HepG2 (cell line): ENCODE data around the gene VEZF1. TPM values are rescaled to one million over a fixed set of nuclear protein-coding genes. Genes with fewer than 3 reads are reported as not detected.

ENCODE experiments used
- CENPX ChIP-seq: sonication (generic); formaldehyde crosslinking; IDR thresholded peaks from 2 replicates; pipeline ENCODE4 v1.9.0; 2021; ENCODE audit warnings: mild to moderate bottlenecking, missing genetic modification reagents, moderate library complexity
- RBAK ChIP-seq: sonication (generic); formaldehyde crosslinking; IDR thresholded peaks from 2 replicates; pipeline ENCODE4 v1.5.1; 2020; ENCODE audit warnings: mild to moderate bottlenecking, missing genetic modification reagents
- SAP130 ChIP-seq: IDR thresholded peaks from 2 replicates; pipeline ENCODE4 v1.6.1; 2016; ENCODE audit warnings: low read depth
- STAG1 ChIP-seq: sonication (generic); formaldehyde crosslinking; IDR thresholded peaks from 2 replicates; pipeline ENCODE4 v1.4.0; 2020; ENCODE audit warnings: missing genetic modification reagents
- TSC22D2 ChIP-seq: sonication (generic); formaldehyde crosslinking; IDR thresholded peaks from 2 replicates; pipeline ENCODE4 v1.5.1; 2020; ENCODE audit warnings: missing genetic modification reagents, mild to moderate bottlenecking, borderline replicate concordance
- WIZ ChIP-seq: sonication (generic); formaldehyde crosslinking; IDR thresholded peaks from 2 replicates; pipeline ENCODE4 v1.5.1; 2020; ENCODE audit warnings: mild to moderate bottlenecking, missing genetic modification reagents
- ZNF441 ChIP-seq: sonication (generic); formaldehyde crosslinking; IDR thresholded peaks from 2 replicates; pipeline ENCODE4 v1.7.0; 2021; ENCODE audit warnings: missing genetic modification reagents, borderline replicate concordance
- ZNF451 ChIP-seq: sonication (generic); formaldehyde crosslinking; IDR thresholded peaks from 2 replicates; pipeline ENCODE4 v1.5.0; 2020; ENCODE audit warnings: mild to moderate bottlenecking, missing genetic modification reagents
- ZNF772 ChIP-seq: sonication (generic); formaldehyde crosslinking; IDR thresholded peaks from 2 replicates; pipeline ENCODE4 v1.5.0; 2020; ENCODE audit warnings: mild to moderate bottlenecking, missing genetic modification reagents
- ZNF776 ChIP-seq: sonication (generic); formaldehyde crosslinking; IDR thresholded peaks from 2 replicates; pipeline ENCODE4 v1.4.0; 2020; ENCODE audit warnings: mild to moderate bottlenecking, missing genetic modification reagents
- ZNF777 ChIP-seq: sonication (generic); formaldehyde crosslinking; IDR thresholded peaks from 2 replicates; pipeline ENCODE4 v1.4.0; 2020; ENCODE audit warnings: missing genetic modification reagents
- ZSCAN25 ChIP-seq: sonication (generic); formaldehyde crosslinking; IDR thresholded peaks from 2 replicates; pipeline ENCODE4 v1.8.0; 2022; ENCODE audit warnings: mild to moderate bottlenecking, missing genetic modification reagents
- polyA plus RNA-seq, 8 experiments: library from polyadenylated mRNA; depleted of rRNA in 3 of 8; stranded (reverse) in 7 of 8; unstranded in 1 of 8; fragments of >200 nt; fragmentation: Illumina TruSeq in 4 of 8; extraction: Trizol in 4 of 8; gene quantifications; 2 replicates each; pipeline versions ENCODE4 v1.2.1 to v1.2.3, GENCODE V29; 2011 to 2016; ENCODE audit warnings: low read depth in 4 of 8, missing spikeins in 1 of 8, mixed read lengths in 1 of 8; ENCODE audit not compliant: insufficient read depth in 1 of 8
- total RNA-seq, 5 experiments: library from RNA; depleted of rRNA; stranded (reverse); fragments of >200 nt; fragmentation: Illumina TruSeq; extraction: Trizol; gene quantifications; 2 replicates each; pipeline ENCODE4 v1.2.3, GENCODE V29; 2016; ENCODE audit warnings: low read depth in 1 of 5
- TF ChIP-seq, protein P1 (sequence below): sonication (generic); formaldehyde crosslinking; IDR thresholded peaks from 2 replicates; pipeline ENCODE4 v1.4.0; 2020; ENCODE audit warnings: low read depth, missing genetic modification reagents
- TF ChIP-seq, protein P2 (sequence below): sonication (generic); formaldehyde crosslinking; IDR thresholded peaks from 2 replicates; pipeline ENCODE4 v1.4.0; 2020; ENCODE audit warnings: mild to moderate bottlenecking, missing genetic modification reagents
- TF ChIP-seq, protein P3 (sequence below): sonication (generic); formaldehyde crosslinking; IDR thresholded peaks from 2 replicates; pipeline ENCODE4 v1.4.0; 2020; ENCODE audit warnings: missing genetic modification reagents, mild to moderate bottlenecking, borderline replicate concordance
- TF ChIP-seq, protein P4 (sequence below): sonication (generic); formaldehyde crosslinking; IDR thresholded peaks from 2 replicates; pipeline ENCODE4 v1.5.0; 2020; ENCODE audit warnings: missing genetic modification reagents, mild to moderate bottlenecking, borderline replicate concordance
- TF ChIP-seq, protein P5 (sequence below): IDR thresholded peaks from 2 replicates; pipeline ENCODE4 v1.4.0; 2020; ENCODE audit warnings: mild to moderate bottlenecking, missing genetic modification reagents

Gene VEZF1
- total and polyA plus RNA-seq, 2 of the 13 experiments (the other 11 are each of a cell fraction or from before 2014, with no cell fraction given): 45.9 to 49.7 TPM

DNA sequence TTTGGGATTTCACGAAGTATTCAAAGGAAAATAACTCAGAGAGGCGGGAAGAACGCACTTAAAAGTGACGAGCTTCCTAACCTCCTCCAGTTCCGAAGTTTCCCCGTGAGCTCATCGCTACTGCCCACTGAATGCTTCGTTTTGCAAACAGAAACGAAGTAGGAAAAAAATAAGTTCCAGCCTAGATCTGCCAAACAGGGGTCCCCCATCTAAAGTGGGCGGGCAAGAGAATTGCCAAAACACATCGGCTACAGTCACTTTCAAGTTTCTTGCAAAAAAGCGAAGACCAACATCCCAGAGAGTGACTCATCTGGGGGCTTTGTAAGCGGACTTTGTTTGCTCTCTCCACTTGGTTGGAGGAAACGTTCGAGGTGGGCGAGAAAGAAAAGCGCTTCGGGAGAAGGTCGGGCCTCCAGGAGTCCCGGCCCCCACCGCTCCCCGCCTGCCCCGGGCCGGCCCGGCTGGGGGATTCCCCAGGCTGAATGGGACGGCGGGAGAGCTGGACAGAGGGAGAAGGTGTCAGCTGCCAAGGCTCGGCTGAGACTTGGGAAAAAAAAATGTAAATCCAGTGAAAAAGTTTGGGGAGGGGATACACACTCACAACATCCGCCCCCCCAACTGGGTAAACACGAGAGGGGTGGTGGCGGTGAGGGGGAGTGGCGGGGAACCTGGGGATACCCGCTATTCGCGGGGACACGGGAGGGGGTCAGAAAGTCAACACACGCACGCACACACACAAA lies 1.0 kb downstream of the VEZF1 start (continued):
- peak; percentile 14; the same call in 1 of the 2 replicates for TF ChIP-seq ZNF772 (CRISPR knock-in tag)
- TF ChIP-seq, protein P1, sequence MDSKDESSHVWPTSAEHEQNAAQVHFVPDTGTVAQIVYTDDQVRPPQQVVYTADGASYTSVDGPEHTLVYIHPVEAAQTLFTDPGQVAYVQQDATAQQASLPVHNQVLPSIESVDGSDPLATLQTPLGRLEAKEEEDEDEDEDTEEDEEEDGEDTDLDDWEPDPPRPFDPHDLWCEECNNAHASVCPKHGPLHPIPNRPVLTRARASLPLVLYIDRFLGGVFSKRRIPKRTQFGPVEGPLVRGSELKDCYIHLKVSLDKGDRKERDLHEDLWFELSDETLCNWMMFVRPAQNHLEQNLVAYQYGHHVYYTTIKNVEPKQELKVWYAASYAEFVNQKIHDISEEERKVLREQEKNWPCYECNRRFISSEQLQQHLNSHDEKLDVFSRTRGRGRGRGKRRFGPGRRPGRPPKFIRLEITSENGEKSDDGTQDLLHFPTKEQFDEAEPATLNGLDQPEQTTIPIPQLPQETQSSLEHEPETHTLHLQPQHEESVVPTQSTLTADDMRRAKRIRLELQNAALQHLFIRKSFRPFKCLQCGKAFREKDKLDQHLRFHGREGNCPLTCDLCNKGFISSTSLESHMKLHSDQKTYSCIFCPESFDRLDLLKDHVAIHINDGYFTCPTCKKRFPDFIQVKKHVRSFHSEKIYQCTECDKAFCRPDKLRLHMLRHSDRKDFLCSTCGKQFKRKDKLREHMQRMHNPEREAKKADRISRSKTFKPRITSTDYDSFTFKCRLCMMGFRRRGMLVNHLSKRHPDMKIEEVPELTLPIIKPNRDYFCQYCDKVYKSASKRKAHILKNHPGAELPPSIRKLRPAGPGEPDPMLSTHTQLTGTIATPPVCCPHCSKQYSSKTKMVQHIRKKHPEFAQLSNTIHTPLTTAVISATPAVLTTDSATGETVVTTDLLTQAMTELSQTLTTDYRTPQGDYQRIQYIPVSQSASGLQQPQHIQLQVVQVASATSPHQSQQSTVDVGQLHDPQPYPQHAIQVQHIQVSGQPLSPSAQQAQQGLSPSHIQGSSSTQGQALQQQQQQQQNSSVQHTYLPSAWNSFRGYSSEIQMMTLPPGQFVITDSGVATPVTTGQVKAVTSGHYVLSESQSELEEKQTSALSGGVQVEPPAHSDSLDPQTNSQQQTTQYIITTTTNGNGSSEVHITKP (CRISPR knock-in tag): peak; percentile 80
- TF ChIP-seq WIZ (CRISPR knock-in tag): no peak
- TF ChIP-seq, protein P2, sequence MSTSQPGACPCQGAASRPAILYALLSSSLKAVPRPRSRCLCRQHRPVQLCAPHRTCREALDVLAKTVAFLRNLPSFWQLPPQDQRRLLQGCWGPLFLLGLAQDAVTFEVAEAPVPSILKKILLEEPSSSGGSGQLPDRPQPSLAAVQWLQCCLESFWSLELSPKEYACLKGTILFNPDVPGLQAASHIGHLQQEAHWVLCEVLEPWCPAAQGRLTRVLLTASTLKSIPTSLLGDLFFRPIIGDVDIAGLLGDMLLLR: no peak
- 0 out of 2 replicates have a peak, but pooled peaks have one; percentile 3 for TF ChIP-seq STAG1 (CRISPR knock-in tag)
- 0 out of 2 replicates have a peak, but pooled peaks have one; percentile 26 for TF ChIP-seq TSC22D2 (CRISPR knock-in tag)
- TF ChIP-seq ZNF776 (CRISPR knock-in tag): no peak
- TF ChIP-seq CENPX: no peak
- no peak; the same call in 1 of the 2 replicates for TF ChIP-seq ZNF451
- TF ChIP-seq RBAK: no peak
- TF ChIP-seq, protein P3, sequence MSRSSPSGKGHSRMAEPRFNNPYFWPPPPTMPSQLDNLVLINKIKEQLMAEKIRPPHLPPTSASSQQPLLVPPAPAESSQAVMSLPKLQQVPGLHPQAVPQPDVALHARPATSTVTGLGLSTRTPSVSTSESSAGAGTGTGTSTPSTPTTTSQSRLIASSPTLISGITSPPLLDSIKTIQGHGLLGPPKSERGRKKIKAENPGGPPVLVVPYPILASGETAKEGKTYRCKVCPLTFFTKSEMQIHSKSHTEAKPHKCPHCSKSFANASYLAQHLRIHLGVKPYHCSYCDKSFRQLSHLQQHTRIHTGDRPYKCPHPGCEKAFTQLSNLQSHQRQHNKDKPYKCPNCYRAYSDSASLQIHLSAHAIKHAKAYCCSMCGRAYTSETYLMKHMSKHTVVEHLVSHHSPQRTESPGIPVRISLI: peak; percentile 54; the same call in 1 of the 2 replicates
- TF ChIP-seq, protein P4, sequence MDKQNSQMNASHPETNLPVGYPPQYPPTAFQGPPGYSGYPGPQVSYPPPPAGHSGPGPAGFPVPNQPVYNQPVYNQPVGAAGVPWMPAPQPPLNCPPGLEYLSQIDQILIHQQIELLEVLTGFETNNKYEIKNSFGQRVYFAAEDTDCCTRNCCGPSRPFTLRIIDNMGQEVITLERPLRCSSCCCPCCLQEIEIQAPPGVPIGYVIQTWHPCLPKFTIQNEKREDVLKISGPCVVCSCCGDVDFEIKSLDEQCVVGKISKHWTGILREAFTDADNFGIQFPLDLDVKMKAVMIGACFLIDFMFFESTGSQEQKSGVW (CRISPR knock-in tag): no peak
- TF ChIP-seq ZNF777: peak; percentile 58; the same call in 1 of the 2 replicates
- TF ChIP-seq ZNF441 (CRISPR knock-in tag): peak; percentile 81
- TF ChIP-seq, protein P5, sequence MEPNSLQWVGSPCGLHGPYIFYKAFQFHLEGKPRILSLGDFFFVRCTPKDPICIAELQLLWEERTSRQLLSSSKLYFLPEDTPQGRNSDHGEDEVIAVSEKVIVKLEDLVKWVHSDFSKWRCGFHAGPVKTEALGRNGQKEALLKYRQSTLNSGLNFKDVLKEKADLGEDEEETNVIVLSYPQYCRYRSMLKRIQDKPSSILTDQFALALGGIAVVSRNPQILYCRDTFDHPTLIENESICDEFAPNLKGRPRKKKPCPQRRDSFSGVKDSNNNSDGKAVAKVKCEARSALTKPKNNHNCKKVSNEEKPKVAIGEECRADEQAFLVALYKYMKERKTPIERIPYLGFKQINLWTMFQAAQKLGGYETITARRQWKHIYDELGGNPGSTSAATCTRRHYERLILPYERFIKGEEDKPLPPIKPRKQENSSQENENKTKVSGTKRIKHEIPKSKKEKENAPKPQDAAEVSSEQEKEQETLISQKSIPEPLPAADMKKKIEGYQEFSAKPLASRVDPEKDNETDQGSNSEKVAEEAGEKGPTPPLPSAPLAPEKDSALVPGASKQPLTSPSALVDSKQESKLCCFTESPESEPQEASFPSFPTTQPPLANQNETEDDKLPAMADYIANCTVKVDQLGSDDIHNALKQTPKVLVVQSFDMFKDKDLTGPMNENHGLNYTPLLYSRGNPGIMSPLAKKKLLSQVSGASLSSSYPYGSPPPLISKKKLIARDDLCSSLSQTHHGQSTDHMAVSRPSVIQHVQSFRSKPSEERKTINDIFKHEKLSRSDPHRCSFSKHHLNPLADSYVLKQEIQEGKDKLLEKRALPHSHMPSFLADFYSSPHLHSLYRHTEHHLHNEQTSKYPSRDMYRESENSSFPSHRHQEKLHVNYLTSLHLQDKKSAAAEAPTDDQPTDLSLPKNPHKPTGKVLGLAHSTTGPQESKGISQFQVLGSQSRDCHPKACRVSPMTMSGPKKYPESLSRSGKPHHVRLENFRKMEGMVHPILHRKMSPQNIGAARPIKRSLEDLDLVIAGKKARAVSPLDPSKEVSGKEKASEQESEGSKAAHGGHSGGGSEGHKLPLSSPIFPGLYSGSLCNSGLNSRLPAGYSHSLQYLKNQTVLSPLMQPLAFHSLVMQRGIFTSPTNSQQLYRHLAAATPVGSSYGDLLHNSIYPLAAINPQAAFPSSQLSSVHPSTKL (CRISPR knock-in tag): peak; percentile 67; the same call in 1 of the 2 replicates
- TF ChIP-seq SAP130 (CRISPR knock-in tag): peak; percentile 62
- TF ChIP-seq ZSCAN25 (CRISPR knock-in tag): 0 out of 2 replicates have a peak, but pooled peaks have one; percentile 5
